Naive thymus-derived CD8-positive, alpha-beta T cell (primary cell): Measurements from ENCODE around the gene FRYL. TPM values are rescaled to one million over a fixed set of nuclear protein-coding genes. Genes with fewer than 3 reads are reported as not detected.
A peak's percentile ranks its signal among the peaks of the same experiment; 100 is the strongest.

ENCODE experiments used
- ATAC-seq, 2 donors: fragments of 150-1000 bp; cut with Tn5 transposase in 1 of 2; sonication (Bioruptor Pico), chemical (Tn5 transposase) in 1 of 2; 1 replicate in 1 of 2; 2 replicates in 1 of 2; pipeline ENCODE4 v1.10.0; 2021; ENCODE audit warnings: mild to moderate bottlenecking in 2 of 2, moderate library complexity in 2 of 2
- POLR2A ChIA-PET: fragments of 350-600 bp; sonication (Branson Sonifier 250); formaldehyde crosslinking; loops from one replicate; lab custom pipeline; 2021; ENCODE audit warnings: antibody characterized with exemption; lab: Charles Lee
- DNase-seq, 10 donors: peaks; one replicate each; pipeline versions ENCODE4 v3.0.0 to v3.0.0-alpha.2; 2020 to 2022
- H3K27ac Mint-ChIP-seq, 10 donors: one replicate each; pipeline ENCODE4 v1.8.0; 2020 to 2022; ENCODE audit warnings: mild to moderate bottlenecking in 10 of 10, mixed read lengths in 10 of 10, moderate library complexity in 4 of 10, inconsistent platforms in 1 of 10
- H3K27me3 Mint-ChIP-seq, 5 donors: one replicate each; pipeline ENCODE4 v1.8.0; 2021 to 2022; ENCODE audit warnings: mixed read lengths in 5 of 5
- H3K36me3 Mint-ChIP-seq, 3 donors: one replicate each; pipeline ENCODE4 v1.8.0; 2020 to 2022; ENCODE audit warnings: mixed read lengths in 3 of 3, mild to moderate bottlenecking in 2 of 3, inconsistent platforms in 1 of 3
- H3K4me1 Mint-ChIP-seq, 4 donors: one replicate each; pipeline ENCODE4 v1.8.0; 2021 to 2022; ENCODE audit warnings: mixed read lengths in 4 of 4
- H3K4me3 Mint-ChIP-seq, 10 donors: one replicate each; pipeline ENCODE4 v1.8.0; 2020 to 2022; ENCODE audit warnings: mild to moderate bottlenecking in 10 of 10, mixed read lengths in 10 of 10, moderate library complexity in 6 of 10, inconsistent platforms in 1 of 10
- H3K9me3 Mint-ChIP-seq, 9 donors: one replicate each; pipeline ENCODE4 v1.8.0; 2020 to 2022; ENCODE audit warnings: mixed read lengths in 9 of 9, mild to moderate bottlenecking in 3 of 9, inconsistent platforms in 1 of 9, moderate library complexity in 1 of 9
- polyA plus RNA-seq, 3 donors: library from polyadenylated mRNA; unstranded; fragments of 300-500 nt; fragmentation: Illumina TruSeq; gene quantifications; one replicate each; pipeline ENCODE4 v1.2.3, GENCODE V29; 2021
- total RNA-seq, 8 experiments: library from RNA in 2 of 8; stranded (reverse) in 2 of 8; gene quantifications; one replicate each; pipeline ENCODE4 v1.2.3 and lab custom pipeline; 2021 to 2026

FRYL gene
- total and polyA plus RNA-seq, 5 experiments from 2014 or later = 31.4 to 119 (median 36.4) TPM

DNA sequence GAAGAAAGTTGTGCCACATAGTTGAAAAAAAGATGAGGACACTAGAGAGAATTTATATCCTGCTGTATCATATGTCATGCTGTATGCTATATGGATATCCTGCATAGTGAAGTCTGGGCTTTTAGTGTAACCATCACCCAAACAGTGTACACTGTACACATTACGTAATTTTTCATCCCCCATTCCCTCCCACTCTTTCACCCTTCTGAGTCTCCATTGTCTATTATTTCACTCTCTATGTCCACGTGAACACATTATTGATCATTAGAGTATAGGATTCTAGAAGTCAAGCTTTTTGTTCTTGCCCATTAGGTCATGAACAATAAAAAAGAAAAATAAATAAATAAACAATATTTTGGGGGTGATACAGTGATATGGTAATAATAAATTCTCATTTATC, 18.0 kb upstream of the FRYL start:
- no peak overlapping the region for H3K4me3 Mint-ChIP-seq
- ATAC-seq = no peak
- DNase-seq = no peak
- no peaks in the 10 kb centered on the region for H3K9me3 Mint-ChIP-seq
- no peaks in the 10 kb centered on the region for H3K36me3 Mint-ChIP-seq
- H3K27ac Mint-ChIP-seq = peak overlapping the region in 1 of 10 donors; percentile 64
- peaks cover 0 to 4% (median 0%) of the 10 kb centered on the region in 4 donors for H3K4me1 Mint-ChIP-seq
- peaks cover 0 to 12% (median 7%) of the 10 kb centered on the region in 5 donors for H3K27me3 Mint-ChIP-seq
- POLR2A ChIA-PET = interaction anchor here (0.7 kb wide), 1 partner anchor 17 kb away, joined by 4 read pairs; no protein-coding TSS in a partner anchor

DNA sequence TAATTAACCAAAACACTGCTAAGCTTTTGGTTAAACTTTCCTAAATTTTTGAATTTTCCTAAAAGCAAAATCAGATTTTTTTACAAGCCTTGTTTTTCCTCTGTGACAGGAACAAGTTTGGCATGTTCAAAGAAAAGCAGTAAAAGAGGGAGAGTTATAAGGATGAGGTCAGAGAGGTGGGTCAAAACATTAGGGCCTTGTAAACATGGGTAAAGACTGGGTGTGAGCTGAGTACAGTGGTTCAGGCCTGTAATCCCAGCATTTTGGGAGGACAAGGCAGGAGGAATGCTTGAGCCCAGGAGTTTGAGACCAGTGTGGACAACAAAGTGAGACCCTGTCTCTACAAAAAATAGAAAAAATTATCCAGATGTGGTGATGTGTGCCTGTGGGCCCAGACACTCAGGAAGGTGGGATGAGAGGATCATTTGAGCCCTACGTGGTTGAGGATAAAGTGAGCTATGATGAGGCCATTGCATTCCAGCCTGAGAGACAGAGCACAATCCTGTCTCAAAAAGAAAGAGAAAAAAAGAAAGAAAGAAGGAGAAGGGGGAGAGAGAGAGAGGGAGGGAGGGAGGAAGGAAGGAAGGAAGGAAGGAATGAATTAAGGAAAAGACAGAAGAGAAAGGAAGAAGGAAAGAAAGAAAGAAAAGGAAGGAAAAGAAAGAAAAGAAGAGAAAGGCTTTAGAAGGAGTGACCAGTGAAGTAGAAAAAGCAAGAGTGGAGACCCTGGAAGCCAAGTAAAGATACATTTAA, 17.0 kb upstream of the FRYL start:
- H3K27me3 Mint-ChIP-seq = peaks cover 0 to 12% (median 7%) of the 10 kb centered on the region in 5 donors
- H3K9me3 Mint-ChIP-seq = no peaks in the 10 kb centered on the region
- H3K4me3 Mint-ChIP-seq = no peak overlapping the region
- H3K4me1 Mint-ChIP-seq = peaks cover 0 to 7% (median 0%) of the 10 kb centered on the region in 4 donors
- DNase-seq = no peak
- H3K27ac Mint-ChIP-seq = no peak overlapping the region
- POLR2A ChIA-PET = interaction anchor here (0.7 kb wide), 1 partner anchor 16 kb away, joined by 4 read pairs; no protein-coding TSS in a partner anchor
- H3K36me3 Mint-ChIP-seq = no peaks in the 10 kb centered on the region
- ATAC-seq = no peak

GRCh38 chr4:48796191-48796926, 16.3 kb upstream of the FRYL start:
- POLR2A ChIA-PET = no interaction called here
- H3K4me3 Mint-ChIP-seq = no peak overlapping the region
- peaks cover 0 to 12% (median 7%) of the 10 kb centered on the region in 5 donors for H3K27me3 Mint-ChIP-seq
- peaks cover 0 to 7% (median 0%) of the 10 kb centered on the region in 4 donors for H3K4me1 Mint-ChIP-seq
- DNase-seq (no peak), ATAC-seq (no peak)
- no peaks in the 10 kb centered on the region for H3K36me3 Mint-ChIP-seq
- H3K9me3 Mint-ChIP-seq = no peaks in the 10 kb centered on the region
- no peak overlapping the region for H3K27ac Mint-ChIP-seq

DNA sequence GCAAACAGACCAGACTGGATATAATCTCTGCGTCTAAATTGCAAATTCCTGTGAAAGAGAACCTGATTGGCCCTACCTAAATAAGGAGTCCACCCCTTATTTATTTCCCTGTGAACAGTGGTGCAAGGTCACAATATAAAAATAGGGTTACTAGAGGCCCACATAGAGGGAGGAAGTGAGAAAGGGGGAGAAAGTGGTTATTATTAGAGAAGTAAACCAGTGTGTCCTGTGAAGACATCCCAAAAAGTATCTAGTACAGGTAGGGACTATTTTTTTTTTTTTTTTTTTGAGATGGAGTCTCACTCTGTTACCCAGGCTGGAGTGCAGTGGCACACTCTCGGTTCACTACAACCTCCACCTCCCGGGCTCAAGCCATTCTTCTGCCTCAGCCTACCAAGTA, 15.0 kb upstream of the FRYL start:
- DNase-seq (no peak), ATAC-seq (no peak)
- Mint-ChIP-seq H3K27me3 (peaks cover 0 to 12% (median 6%) of the 10 kb centered on the region in 5 donors), H3K36me3 (no peaks in the 10 kb centered on the region), H3K4me1 (peaks cover 0 to 7% (median 0%) of the 10 kb centered on the region in 4 donors), H3K9me3 (no peaks in the 10 kb centered on the region), H3K27ac (no peak overlapping the region), H3K4me3 (no peak overlapping the region)
- POLR2A ChIA-PET = no interaction called here

DNA sequence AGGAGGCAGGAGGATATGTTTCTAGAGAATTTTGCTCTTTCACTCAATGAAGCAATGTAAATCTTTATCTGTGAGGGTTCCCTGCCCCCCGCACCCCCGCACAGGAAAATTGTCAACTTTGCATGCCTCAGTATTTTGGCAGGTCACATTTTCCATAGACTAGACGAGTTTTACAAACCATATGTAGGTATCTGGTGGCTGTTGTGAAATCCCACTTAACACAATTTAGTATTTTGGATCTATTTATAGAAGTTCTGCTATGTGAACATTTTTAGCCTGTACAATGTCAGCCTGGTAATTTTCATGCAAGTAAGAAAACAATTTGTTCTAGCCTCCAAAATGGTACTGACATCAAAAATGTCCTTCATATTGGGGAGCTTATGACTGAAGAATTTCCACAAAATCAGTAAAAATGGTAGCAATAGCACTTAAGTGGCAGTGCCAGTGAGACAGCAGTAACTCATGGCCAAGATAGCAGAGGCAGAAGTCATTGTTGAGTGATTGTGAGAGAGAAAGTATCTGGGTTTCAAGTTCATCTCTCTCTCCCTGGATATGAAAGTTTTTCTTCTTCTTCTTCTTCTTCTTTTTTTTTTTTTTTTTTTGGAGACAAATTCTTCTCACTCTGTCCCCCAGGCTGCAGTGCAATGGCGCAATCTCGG, 12.4 kb upstream of the FRYL start:
- H3K36me3 Mint-ChIP-seq = no peaks in the 10 kb centered on the region
- no peak overlapping the region for H3K4me3 Mint-ChIP-seq
- H3K9me3 Mint-ChIP-seq = no peaks in the 10 kb centered on the region
- no peak overlapping the region for H3K27ac Mint-ChIP-seq
- POLR2A ChIA-PET = interaction anchor here (0.6 to 0.7 kb wide), 2 partner anchors 51 to 97 kb away, joined by 3 read pairs; no protein-coding TSS in a partner anchor
- ATAC-seq = no peak
- H3K27me3 Mint-ChIP-seq = peaks cover 0 to 5% (median 1%) of the 10 kb centered on the region in 5 donors
- peaks cover 0 to 7% (median under 1%) of the 10 kb centered on the region in 4 donors for H3K4me1 Mint-ChIP-seq
- DNase-seq = no peak

DNA sequence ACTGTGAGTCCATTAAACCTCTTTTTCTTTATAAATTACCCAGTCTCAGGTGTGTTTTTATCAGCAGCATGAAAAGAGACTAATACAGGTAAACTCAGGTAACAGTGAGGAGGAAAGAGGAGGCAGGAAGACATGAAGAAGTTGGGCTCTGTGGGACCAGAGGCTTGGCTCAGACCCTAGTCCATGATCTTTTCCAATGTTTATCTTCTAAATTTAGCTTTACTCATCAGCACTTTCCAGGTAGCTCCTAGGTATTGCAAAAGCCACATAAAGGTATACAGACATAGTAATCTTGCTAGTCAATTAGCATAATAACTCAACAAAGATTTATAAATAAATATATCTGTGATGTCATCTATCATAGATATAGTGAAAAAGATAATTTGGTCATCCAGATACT, 11.2 kb upstream of the FRYL start:
- Mint-ChIP-seq H3K4me3 (no peak overlapping the region), H3K4me1 (peaks cover 0 to 7% (median under 1%) of the 10 kb centered on the region in 4 donors), H3K9me3 (no peaks in the 10 kb centered on the region), H3K27ac (no peak overlapping the region), H3K27me3 (no peaks in the 10 kb centered on the region), H3K36me3 (no peaks in the 10 kb centered on the region)
- POLR2A ChIA-PET = no interaction called here
- no peak for DNase-seq
- ATAC-seq = no peak

GRCh38 chr4:48790561-48790960, 10.5 kb upstream of the FRYL start:
- no peaks in the 10 kb centered on the region for H3K27me3 Mint-ChIP-seq
- no peaks in the 10 kb centered on the region for H3K36me3 Mint-ChIP-seq
- ATAC-seq (no peak), DNase-seq (no peak)
- H3K9me3 Mint-ChIP-seq = no peaks in the 10 kb centered on the region
- no peak overlapping the region for H3K27ac Mint-ChIP-seq
- peaks cover 0 to 6% (median under 1%) of the 10 kb centered on the region in 4 donors for H3K4me1 Mint-ChIP-seq
- no peak overlapping the region for H3K4me3 Mint-ChIP-seq
- POLR2A ChIA-PET = no interaction called here

DNA sequence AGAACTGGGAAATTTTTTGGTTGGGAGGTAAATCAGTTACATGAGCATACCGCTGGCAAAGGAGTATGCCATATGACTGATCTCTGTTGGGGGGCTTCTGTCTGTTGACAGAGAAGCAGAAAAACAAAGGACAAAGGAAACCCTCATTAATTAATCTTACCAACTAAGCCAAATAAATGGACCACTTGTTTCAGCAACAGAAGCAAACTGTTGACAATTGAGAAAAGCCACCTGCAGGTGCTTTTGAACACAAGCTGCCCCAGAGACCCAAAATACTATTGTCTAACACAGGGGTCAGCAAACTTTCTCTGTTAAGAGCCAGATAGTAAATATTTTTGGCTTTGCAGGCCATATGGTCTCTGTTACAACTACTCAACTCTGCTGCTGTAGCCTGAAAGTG, 7.0 kb upstream of the FRYL start:
- POLR2A ChIA-PET = no interaction called here
- Mint-ChIP-seq H3K9me3 (no peaks in the 10 kb centered on the region), H3K27me3 (no peaks in the 10 kb centered on the region), H3K36me3 (no peaks in the 10 kb centered on the region), H3K4me1 (peaks cover 0 to 2% (median 0%) of the 10 kb centered on the region in 4 donors), H3K4me3 (no peak overlapping the region), H3K27ac (no peak overlapping the region)
- DNase-seq = no peak
- no peak for ATAC-seq

- peaks cover 0 to 2% (median 1%) of the 10 kb centered on the region in 4 donors for H3K4me1 Mint-ChIP-seq
- H3K27ac Mint-ChIP-seq = no peak overlapping the region
- H3K9me3 Mint-ChIP-seq = no peaks in the 10 kb centered on the region
- no peaks in the 10 kb centered on the region for H3K36me3 Mint-ChIP-seq
- POLR2A ChIA-PET = no interaction called here
- ATAC-seq = no peak
- H3K27me3 Mint-ChIP-seq = no peaks in the 10 kb centered on the region
- no peak overlapping the region for H3K4me3 Mint-ChIP-seq
- no peak for DNase-seq
Observed at GRCh38 chr4:48786549-48786948, 6.5 kb upstream of the FRYL start.

DNA sequence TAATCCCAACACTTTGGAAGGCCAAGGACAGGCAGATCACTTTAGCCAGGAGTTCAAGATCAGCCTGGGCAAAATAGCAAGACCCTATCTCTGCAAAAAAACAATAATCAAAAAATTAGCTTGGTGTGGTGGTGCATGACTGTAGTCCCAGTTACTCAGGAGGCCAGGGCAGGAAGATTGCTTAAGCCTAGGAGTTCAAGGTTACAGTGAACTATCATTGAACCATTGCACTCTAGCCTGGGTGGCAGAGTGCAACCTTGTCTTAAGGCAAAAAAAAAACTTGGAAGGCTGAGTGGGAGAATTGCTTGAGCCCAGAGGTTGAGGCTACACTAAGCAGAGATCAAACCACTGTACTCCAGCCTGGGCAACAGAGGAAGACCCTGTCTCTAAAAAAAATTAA, 5.2 kb upstream of the FRYL start:
- H3K36me3 Mint-ChIP-seq = no peaks in the 10 kb centered on the region
- no peaks in the 10 kb centered on the region for H3K9me3 Mint-ChIP-seq
- no peak for ATAC-seq
- H3K27me3 Mint-ChIP-seq = no peaks in the 10 kb centered on the region
- H3K4me1 Mint-ChIP-seq = peaks cover 4 to 10% (median 9%) of the 10 kb centered on the region in 4 donors
- POLR2A ChIA-PET = no interaction called here
- no peak overlapping the region for H3K4me3 Mint-ChIP-seq
- no peak overlapping the region for H3K27ac Mint-ChIP-seq
- no peak for DNase-seq

- DNase-seq = peak in 2 of 10 donors; percentile 5 to 8
Observed at GRCh38 chr4:48781968-48782367, 1.9 kb upstream of the FRYL start.

DNA sequence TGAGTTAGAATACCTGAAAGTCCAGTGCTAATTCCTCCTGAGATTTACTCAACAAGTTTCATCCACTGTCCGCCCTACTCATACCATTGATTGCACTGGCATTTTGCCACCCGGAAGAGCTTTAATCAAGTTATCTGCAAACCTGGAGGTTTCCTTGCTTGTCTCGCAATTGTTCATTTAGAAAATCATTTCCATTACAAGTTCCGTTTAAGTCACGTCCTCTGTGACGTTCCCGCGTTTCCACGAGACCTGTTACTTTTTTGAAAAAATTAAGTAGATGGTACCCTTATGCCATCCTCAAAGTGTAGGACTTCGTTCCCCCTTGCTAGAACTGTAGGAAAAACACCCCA, 761 bp upstream of the FRYL start:
- POLR2A ChIA-PET = interaction anchor here (0.8 to 2.9 kb wide), 8 partner anchors 13 to 866 kb away, joined by 3 to 22 read pairs (median 6); partner anchors contain the start of genes NFXL1, OCIAD1, OCIAD2 and SLAIN2
- peak overlapping the region; percentile 86 to 96 (median 92) for H3K4me3 Mint-ChIP-seq
- H3K27ac Mint-ChIP-seq = peak overlapping the region; percentile 58 to 97 (median 90)
- DNase-seq = peak; percentile 12 to 75 (median 39)
- H3K36me3 Mint-ChIP-seq = peaks cover 0 to 2% (median 0%) of the 10 kb centered on the region in 3 donors
- peaks cover 10 to 41% (median 37%) of the 10 kb centered on the region in 4 donors for H3K4me1 Mint-ChIP-seq
- H3K9me3 Mint-ChIP-seq = no peaks in the 10 kb centered on the region
- ATAC-seq = no peak
- H3K27me3 Mint-ChIP-seq = no peaks in the 10 kb centered on the region

More at GRCh38 chr4:48781968-48782367, 1.9 kb upstream of the FRYL start:
- peak overlapping the region in 6 of 10 donors; percentile 51 to 91 (median 85) for H3K27ac Mint-ChIP-seq
- H3K4me3 Mint-ChIP-seq = no peak overlapping the region
- POLR2A ChIA-PET = interaction anchor here (0.6 kb wide), 2 partner anchors 16 to 35 kb away, joined by 3 to 4 read pairs; no protein-coding TSS in a partner anchor
- ATAC-seq = no peak
- H3K36me3 Mint-ChIP-seq = no peaks in the 10 kb centered on the region
- H3K4me1 Mint-ChIP-seq = peaks cover 5 to 30% (median 29%) of the 10 kb centered on the region in 4 donors
- no peaks in the 10 kb centered on the region for H3K9me3 Mint-ChIP-seq
- H3K27me3 Mint-ChIP-seq = no peaks in the 10 kb centered on the region
